Measurements from ENCODE around the gene KDM6B.

The KDM6B gene

GRCh38 chr17:7834542-7834956 is 532 bp downstream of the KDM6B start:
- TF ChIP-seq NFIC (IDR thresholded peaks at IDR 0.05) = no peak
- no peak for TF ChIP-seq USF1 (IDR thresholded peaks at IDR 0.05)
- TF ChIP-seq REST (IDR thresholded peaks at IDR 0.05; ENCODE audit: low read depth) = no peak
- TF ChIP-seq MAX (IDR thresholded peaks at IDR 0.05) = no peak
- no peak for TF ChIP-seq TCF12 (IDR thresholded peaks at IDR 0.05; ENCODE audit: low read depth)
- no peak for TF ChIP-seq CREB1 (IDR thresholded peaks at IDR 0.05; ENCODE audit: low read depth)
- no peak for TF ChIP-seq YY1 (IDR thresholded peaks at IDR 0.05; ENCODE audit: low read depth)
- TF ChIP-seq TAF1 (IDR thresholded peaks at IDR 0.05; ENCODE audit: low read depth) = no peak
- no peak for TF ChIP-seq ZBTB7A (IDR thresholded peaks at IDR 0.05; ENCODE audit: low read depth)
- no peak for TF ChIP-seq FOXM1 (IDR thresholded peaks at IDR 0.05; ENCODE audit: borderline replicate concordance, low read depth)
- TF ChIP-seq TEAD4 (IDR thresholded peaks at IDR 0.05) = no peak
- TF ChIP-seq RAD21 (IDR thresholded peaks at IDR 0.05; ENCODE audit: low read depth) = no peak
- no peak for TF ChIP-seq EGR1 (IDR thresholded peaks at IDR 0.05)
- no peak for TF ChIP-seq EP300 (IDR thresholded peaks at IDR 0.05; ENCODE audit: borderline replicate concordance)
- TF ChIP-seq CEBPB (IDR thresholded peaks at IDR 0.05) = no peak

- TF ChIP-seq MAX (IDR thresholded peaks at IDR 0.05) (peak; percentile 90), TCF12 (IDR thresholded peaks at IDR 0.05; ENCODE audit: low read depth) (peak; percentile 74), NFIC (IDR thresholded peaks at IDR 0.05) (no peak), RAD21 (IDR thresholded peaks at IDR 0.05; ENCODE audit: low read depth) (peak; percentile 68), YY1 (IDR thresholded peaks at IDR 0.05; ENCODE audit: low read depth) (0 out of 2 replicates have a peak, but pooled peaks have one; percentile 25), CREB1 (IDR thresholded peaks at IDR 0.05; ENCODE audit: low read depth) (peak; percentile 60; the same call in 1 of the 2 replicates), USF1 (IDR thresholded peaks at IDR 0.05) (peak; percentile 65), EGR1 (IDR thresholded peaks at IDR 0.05) (no peak), CEBPB (IDR thresholded peaks at IDR 0.05) (no peak), REST (IDR thresholded peaks at IDR 0.05; ENCODE audit: low read depth) (no peak), FOXM1 (IDR thresholded peaks at IDR 0.05; ENCODE audit: borderline replicate concordance, low read depth) (no peak), EP300 (IDR thresholded peaks at IDR 0.05; ENCODE audit: borderline replicate concordance) (no peak), ZBTB7A (IDR thresholded peaks at IDR 0.05; ENCODE audit: low read depth) (peak; percentile 85; the same call in 1 of the 2 replicates), TEAD4 (IDR thresholded peaks at IDR 0.05) (no peak), TAF1 (IDR thresholded peaks at IDR 0.05; ENCODE audit: low read depth) (no peak; the same call in 1 of the 2 replicates)
Observed at GRCh38 chr17:7834957-7835813, 1.2 kb downstream of the KDM6B start.

- TF ChIP-seq TAF1 (IDR thresholded peaks at IDR 0.05; ENCODE audit: low read depth) (peak; percentile 28; the same call in 1 of the 2 replicates), TCF12 (IDR thresholded peaks at IDR 0.05; ENCODE audit: low read depth) (no peak; the same call in 1 of the 2 replicates), EP300 (IDR thresholded peaks at IDR 0.05; ENCODE audit: borderline replicate concordance) (no peak), RAD21 (IDR thresholded peaks at IDR 0.05; ENCODE audit: low read depth) (no peak)
Observed at GRCh38 chr17:7835814-7836595, 2.0 kb downstream of the KDM6B start.

- TF ChIP-seq REST (IDR thresholded peaks at IDR 0.05; ENCODE audit: low read depth) = no peak
- TF ChIP-seq TCF12 (IDR thresholded peaks at IDR 0.05; ENCODE audit: low read depth) = peak; percentile 92
- peak; percentile 32; the same call in 1 of the 2 replicates for TF ChIP-seq RAD21 (IDR thresholded peaks at IDR 0.05; ENCODE audit: low read depth)
- peak; percentile 94 for TF ChIP-seq USF1 (IDR thresholded peaks at IDR 0.05)
- peak; percentile 91 for TF ChIP-seq ZBTB7A (IDR thresholded peaks at IDR 0.05; ENCODE audit: low read depth)
- TF ChIP-seq CREB1 (IDR thresholded peaks at IDR 0.05; ENCODE audit: low read depth) = peak; percentile 76
- peak; percentile 66; the same call in 1 of the 2 replicates for TF ChIP-seq FOXM1 (IDR thresholded peaks at IDR 0.05; ENCODE audit: borderline replicate concordance, low read depth)
- peak; percentile 82 for TF ChIP-seq YY1 (IDR thresholded peaks at IDR 0.05; ENCODE audit: low read depth)
- TF ChIP-seq EP300 (IDR thresholded peaks at IDR 0.05; ENCODE audit: borderline replicate concordance) = peak; percentile 78; the same call in 1 of the 2 replicates
- TF ChIP-seq EGR1 (IDR thresholded peaks at IDR 0.05) = 0 out of 2 replicates have a peak, but pooled peaks have one; percentile 52
- peak; percentile 54; the same call in 1 of the 2 replicates for TF ChIP-seq TEAD4 (IDR thresholded peaks at IDR 0.05)
- peak; percentile 96 for TF ChIP-seq MAX (IDR thresholded peaks at IDR 0.05)
- peak; percentile 85 for TF ChIP-seq NFIC (IDR thresholded peaks at IDR 0.05)
- TF ChIP-seq TAF1 (IDR thresholded peaks at IDR 0.05; ENCODE audit: low read depth) = no peak
- peak; percentile 36; the same call in 1 of the 2 replicates for TF ChIP-seq CEBPB (IDR thresholded peaks at IDR 0.05)
Observed at GRCh38 chr17:7836596-7837407, 2.8 kb downstream of the KDM6B start.

Measured in Ishikawa (cell line).